Measurements from ENCODE around the gene TFAP2A.

TFAP2A gene

DNA sequence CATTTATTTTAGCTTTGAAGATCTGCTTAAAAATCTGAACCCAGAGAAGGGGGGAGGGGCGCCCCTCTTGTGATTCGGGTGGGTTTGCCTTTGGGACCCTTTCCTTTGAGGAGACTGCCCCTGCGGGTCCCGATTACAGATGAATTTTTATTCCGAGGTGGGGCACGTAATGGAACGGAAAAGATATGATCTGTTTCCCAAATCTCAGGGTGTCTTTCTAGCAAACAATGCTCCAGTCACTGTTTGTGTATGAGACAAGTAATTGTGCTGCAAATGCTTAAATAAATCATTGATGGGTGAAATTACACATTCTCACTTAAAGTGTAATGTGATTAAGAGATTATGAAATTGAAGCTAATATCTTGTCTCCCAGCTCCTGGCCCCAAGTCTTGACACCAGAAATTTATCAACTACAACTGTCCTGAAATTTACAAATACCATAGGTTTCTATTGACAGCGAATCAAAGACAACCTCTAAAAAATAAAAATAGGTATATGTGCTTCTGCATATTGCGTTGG is 30.7 kb downstream of the TFAP2A start:
- no peak for TF ChIP-seq CTCF (IDR thresholded peaks at IDR 0.05; ENCODE audit: insufficient read depth, low read length, missing control alignments)
- no peak overlapping the region for H3K4me3 ChIP-seq (ENCODE audit: low read depth, low read length)
- ChIA-PET CTCF (interaction anchor here (1.1 kb wide), 1 partner anchor 29 kb away, joined by 3 read pairs; no protein-coding TSS in a partner anchor), POLR2A (no interaction called here)
- no peak for DNase-seq (ENCODE audit: low read depth, low spot score)

- no peak for TF ChIP-seq CTCF (IDR thresholded peaks at IDR 0.05; ENCODE audit: insufficient read depth, low read length, missing control alignments)
- H3K4me3 ChIP-seq (ENCODE audit: low read depth, low read length): no peak overlapping the region
- ChIA-PET CTCF (interaction anchor here (1.1 kb wide), 1 partner anchor 29 kb away, joined by 3 read pairs; no protein-coding TSS in a partner anchor), POLR2A (no interaction called here)
- no peak for DNase-seq (ENCODE audit: low read depth, low spot score)
Measured at GRCh38 chr6:10383331-10384090, 31.4 kb downstream of the TFAP2A start.

GRCh38 chr6:10382728-10383330 is 32.0 kb downstream of the TFAP2A start:
- no peak for TF ChIP-seq CTCF (IDR thresholded peaks at IDR 0.05; ENCODE audit: insufficient read depth, low read length, missing control alignments)
- ChIA-PET POLR2A (no interaction called here), CTCF (interaction anchor here (1.1 kb wide), 1 partner anchor 44 kb away, joined by 3 read pairs; no protein-coding TSS in a partner anchor)
- no peak for DNase-seq (ENCODE audit: low read depth, low spot score)
- H3K4me3 ChIP-seq (ENCODE audit: low read depth, low read length): no peak overlapping the region

GRCh38 chr6:10382322-10382721 is 32.6 kb downstream of the TFAP2A start:
- TF ChIP-seq CTCF (IDR thresholded peaks at IDR 0.05; ENCODE audit: insufficient read depth, low read length, missing control alignments): no peak
- no peak for DNase-seq (ENCODE audit: low read depth, low spot score)
- POLR2A ChIA-PET: no interaction called here
- CTCF ChIA-PET: interaction anchor here (1.1 kb wide), 1 partner anchor 44 kb away, joined by 3 read pairs; no protein-coding TSS in a partner anchor
- H3K4me3 ChIP-seq (ENCODE audit: low read depth, low read length): no peak overlapping the region

- ChIA-PET CTCF (interaction anchor here (1.1 kb wide), 1 partner anchor 45 kb away, joined by 3 read pairs; no protein-coding TSS in a partner anchor), POLR2A (no interaction called here)
- DNase-seq (ENCODE audit: low read depth, low spot score): no peak
- H3K4me3 ChIP-seq (ENCODE audit: low read depth, low read length): no peak overlapping the region
- TF ChIP-seq CTCF (IDR thresholded peaks at IDR 0.05; ENCODE audit: insufficient read depth, low read length, missing control alignments): no peak
Measured at GRCh38 chr6:10381830-10382208, 33.1 kb downstream of the TFAP2A start.
